AG09309 (cell line): ENCODE data around the gene C1QTNF3.

Experiments
- DNase-seq: peaks from one replicate; pipeline ENCODE4 v3.0.0-alpha.2; 2010; ENCODE audit warnings: low read depth
- H3K4me3 ChIP-seq: 2 replicates; pipeline ENCODE4 v1.5.1; 2011; ENCODE audit warnings: mild to moderate bottlenecking, low read depth, low read length, moderate library complexity; ENCODE audit not compliant: control insufficient read depth
- CTCF ChIP-seq: IDR thresholded peaks from 2 replicates; pipeline ENCODE4 v1.5.1; 2011; ENCODE audit warnings: mild to moderate bottlenecking, low read depth, low read length, inconsistent platforms; ENCODE audit not compliant: insufficient read depth, control insufficient read depth; ENCODE audit errors: missing control alignments

Gene C1QTNF3

GRCh38 chr5:34020726-34021125 lies 22.3 kb downstream of the C1QTNF3 start:
- no peak for TF ChIP-seq CTCF
- no peak for DNase-seq
- H3K4me3 ChIP-seq: no peak overlapping the region

GRCh38 chr5:34017254-34017653 lies 25.8 kb downstream of the C1QTNF3 start:
- no peak for TF ChIP-seq CTCF
- DNase-seq: no peak
- no peak overlapping the region for H3K4me3 ChIP-seq

DNA sequence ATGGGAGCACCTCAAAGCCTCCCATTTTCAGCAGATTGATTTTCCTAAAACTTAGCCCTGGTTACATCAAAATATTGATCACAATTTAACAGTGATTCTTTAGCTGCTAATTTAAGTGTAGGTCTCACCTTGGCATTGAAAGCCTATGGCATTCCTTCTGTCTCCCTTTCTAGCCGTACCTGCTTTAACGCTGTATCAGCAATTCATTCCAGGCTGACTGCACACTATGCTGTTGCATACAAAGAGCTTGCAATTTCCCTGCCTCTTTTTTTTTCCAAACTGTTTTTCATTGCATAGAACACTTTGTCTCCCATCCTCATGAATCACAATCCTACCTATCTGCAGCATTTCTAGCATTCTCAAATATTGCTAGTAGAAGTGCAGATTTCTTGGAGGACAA lies 26.3 kb downstream of the C1QTNF3 start:
- no peak for TF ChIP-seq CTCF
- no peak for DNase-seq
- H3K4me3 ChIP-seq: no peak overlapping the region

GRCh38 chr5:34016222-34016621 lies 26.8 kb downstream of the C1QTNF3 start:
- no peak for DNase-seq
- TF ChIP-seq CTCF: no peak
- H3K4me3 ChIP-seq: no peak overlapping the region

- DNase-seq: no peak
These were observed 27.7 kb downstream of the C1QTNF3 start for GRCh38 chr5:34015120-34015822.

DNA sequence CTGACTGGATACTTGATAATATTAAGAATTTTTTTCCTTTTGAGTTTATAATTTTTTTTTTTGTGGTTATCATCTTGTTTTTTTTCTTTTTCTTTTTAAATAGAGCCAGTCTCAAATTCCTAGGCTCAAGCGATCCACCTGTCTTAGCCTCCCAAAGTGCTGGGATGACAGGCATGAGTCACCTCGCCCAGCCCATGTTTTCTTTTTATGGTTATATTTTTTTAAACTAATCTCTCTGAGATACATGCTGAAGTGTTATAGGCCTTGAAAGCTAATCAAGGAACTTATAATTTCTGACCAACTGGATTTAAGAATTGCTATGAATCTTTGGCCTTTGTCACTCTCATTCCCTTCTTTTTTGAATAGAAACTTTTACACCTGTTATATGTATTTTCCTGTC lies 28.4 kb downstream of the C1QTNF3 start:
- DNase-seq: no peak
- no peak overlapping the region for H3K4me3 ChIP-seq
- no peak for TF ChIP-seq CTCF

More at GRCh38 chr5:34015120-34015822, 27.7 kb downstream of the C1QTNF3 start:
- H3K4me3 ChIP-seq: no peak overlapping the region
- TF ChIP-seq CTCF: no peak
